GM12891 (cell line): ENCODE data around the gene GLRX5.

ENCODE experiments used
- PAX5 ChIP-seq: IDR thresholded peaks from 2 replicates; pipeline ENCODE4 v1.6.1; 2011; ENCODE audit warnings: low read length, moderate library complexity, mild to moderate bottlenecking; ENCODE audit not compliant: insufficient read depth, severe bottlenecking
- POLR2A ChIP-seq: IDR thresholded peaks from 2 replicates; pipeline ENCODE4 v1.6.1; 2011; ENCODE audit warnings: low read depth, low read length, control low read depth
- POLR2AphosphoS5 ChIP-seq: IDR thresholded peaks from 2 replicates; pipeline ENCODE4 v1.6.1; 2011; ENCODE audit warnings: low read depth, low read length, control low read depth
- POU2F2 ChIP-seq: IDR thresholded peaks from 2 replicates; pipeline ENCODE4 v1.6.1; 2011; ENCODE audit warnings: low read depth, mild to moderate bottlenecking, control low read depth, low read length, moderate library complexity
- SPI1 ChIP-seq: IDR thresholded peaks from 2 replicates; pipeline ENCODE4 v1.6.1; 2011; ENCODE audit warnings: low read depth, low read length, control low read depth
- TAF1 ChIP-seq: IDR thresholded peaks from 2 replicates; pipeline ENCODE4 v1.6.1; 2011; ENCODE audit warnings: low read depth, low read length, control low read depth

- TF ChIP-seq POLR2A: no peak
- no peak for TF ChIP-seq POLR2AphosphoS5
- no peak for TF ChIP-seq TAF1
- TF ChIP-seq SPI1: no peak
- no peak for TF ChIP-seq PAX5
- no peak for TF ChIP-seq POU2F2
Observed at GRCh38 chr14:95498622-95499353, 36.1 kb upstream of the GLRX5 start.
